ENCODE data around the gene ADAMTS17.

Gene ADAMTS17

DNA sequence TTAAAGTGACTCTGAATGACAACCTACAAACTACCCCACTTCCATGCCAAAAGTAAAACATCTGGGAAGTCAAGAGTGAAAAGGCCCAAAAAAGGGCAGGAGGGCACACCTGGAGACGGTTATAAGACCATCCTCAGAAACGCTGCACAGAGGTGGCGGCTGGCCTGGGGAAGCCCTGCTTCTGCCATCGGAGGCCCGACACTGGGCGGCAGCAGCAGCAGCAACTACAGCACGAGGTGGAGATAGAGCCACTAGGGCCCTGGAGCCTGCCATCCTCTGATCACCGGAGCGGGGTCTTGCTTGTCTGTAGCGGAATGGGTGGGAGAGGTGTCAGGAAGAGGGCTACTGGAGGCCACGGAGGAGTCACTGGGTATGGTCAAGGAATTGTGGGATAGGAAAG is 283.3 kb downstream of the ADAMTS17 start:
- H3K27me3 ChIP-seq (ENCODE audit: insufficient read depth, low read length, poor library complexity, severe bottlenecking): no peaks in the 10 kb centered on the region
- H3K4me1 ChIP-seq (ENCODE audit: insufficient read depth, low read length, poor library complexity, severe bottlenecking): no peaks in the 10 kb centered on the region
- H2AFZ ChIP-seq (ENCODE audit: low read length): no peak overlapping the region
- no peak overlapping the region for H3K4me2 ChIP-seq (ENCODE audit: low read depth, low read length, poor library complexity, severe bottlenecking)
- TF ChIP-seq CTCF (conservative IDR thresholded peaks at IDR 0.05; ENCODE audit: low read length): no peak
- TF ChIP-seq EZH2phosphoT487 (IDR thresholded peaks at IDR 0.05; ENCODE audit: borderline replicate concordance): no peak
- H3K9ac ChIP-seq (ENCODE audit: low read depth, low read length, poor library complexity, severe bottlenecking): no peak overlapping the region
- H3K4me3 ChIP-seq (ENCODE audit: low read length, poor library complexity, severe bottlenecking): no peak overlapping the region
- H4K20me1 ChIP-seq (ENCODE audit: insufficient read depth, low read length, poor library complexity, severe bottlenecking): no peaks in the 10 kb centered on the region
- H3K9me2 ChIP-seq (replicated peaks; ENCODE audit: low read depth, low read length): no peaks in the 10 kb centered on the region
- no peaks in the 10 kb centered on the region for H3F3A ChIP-seq (ENCODE audit: low read depth)
- H3K36me3 ChIP-seq (ENCODE audit: insufficient read depth, low read length): no peaks in the 10 kb centered on the region
- no peaks in the 10 kb centered on the region for H3K79me2 ChIP-seq (ENCODE audit: insufficient read depth, low read length)
- no peaks in the 10 kb centered on the region for H3K9me3 ChIP-seq (ENCODE audit: insufficient read depth, low read depth, low read length)

GRCh38 chr15:100057281-100057680 is 284.5 kb downstream of the ADAMTS17 start:
- no peaks in the 10 kb centered on the region for H3K4me1 ChIP-seq (ENCODE audit: insufficient read depth, low read length, poor library complexity, severe bottlenecking)
- no peaks in the 10 kb centered on the region for H3K36me3 ChIP-seq (ENCODE audit: insufficient read depth, low read length)
- H3K79me2 ChIP-seq (ENCODE audit: insufficient read depth, low read length): no peaks in the 10 kb centered on the region
- no peaks in the 10 kb centered on the region for H3K9me2 ChIP-seq (replicated peaks; ENCODE audit: low read depth, low read length)
- no peak overlapping the region for H3K9ac ChIP-seq (ENCODE audit: low read depth, low read length, poor library complexity, severe bottlenecking)
- no peaks in the 10 kb centered on the region for H3K9me3 ChIP-seq (ENCODE audit: insufficient read depth, low read depth, low read length)
- H4K20me1 ChIP-seq (ENCODE audit: insufficient read depth, low read length, poor library complexity, severe bottlenecking): no peaks in the 10 kb centered on the region
- H3F3A ChIP-seq (ENCODE audit: low read depth): no peaks in the 10 kb centered on the region
- H2AFZ ChIP-seq (ENCODE audit: low read length): no peak overlapping the region
- no peak overlapping the region for H3K4me2 ChIP-seq (ENCODE audit: low read depth, low read length, poor library complexity, severe bottlenecking)
- no peaks in the 10 kb centered on the region for H3K27me3 ChIP-seq (ENCODE audit: insufficient read depth, low read length, poor library complexity, severe bottlenecking)
- no peak for TF ChIP-seq CTCF (conservative IDR thresholded peaks at IDR 0.05; ENCODE audit: low read length)
- TF ChIP-seq EZH2phosphoT487 (IDR thresholded peaks at IDR 0.05; ENCODE audit: borderline replicate concordance): no peak
- no peak overlapping the region for H3K4me3 ChIP-seq (ENCODE audit: low read length, poor library complexity, severe bottlenecking)

DNA sequence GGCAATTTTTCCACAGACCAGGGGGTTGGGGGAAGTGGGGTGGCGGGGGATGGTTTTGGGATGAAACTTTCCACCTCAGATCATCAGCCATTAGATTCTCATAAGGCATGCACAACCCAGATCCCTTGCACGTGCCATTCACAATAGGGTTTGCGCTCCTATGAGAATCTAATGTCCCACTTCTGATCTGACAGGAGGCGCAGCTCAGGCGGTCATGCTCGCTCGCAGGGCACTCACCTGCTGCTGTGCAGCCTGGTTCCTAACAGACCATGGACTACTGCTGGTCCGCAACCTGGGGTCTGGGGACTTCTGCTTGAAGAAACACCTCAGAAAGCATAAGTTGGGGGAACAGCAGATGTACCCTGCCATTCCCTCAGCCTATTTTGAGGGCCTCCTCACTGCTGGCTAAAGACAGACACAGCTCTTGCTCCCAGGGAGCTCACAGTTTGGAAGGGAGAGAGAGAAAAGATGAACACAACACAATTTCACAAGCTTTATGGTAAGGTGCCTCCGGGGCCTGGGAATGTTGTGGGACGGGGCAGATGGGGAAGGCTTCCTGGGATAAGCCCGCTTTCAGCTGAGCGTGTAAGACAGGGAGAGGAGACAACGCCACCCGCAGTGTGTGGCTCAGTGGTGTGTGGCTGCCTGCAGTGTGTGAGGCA is 285.2 kb downstream of the ADAMTS17 start:
- H3K79me2 ChIP-seq (ENCODE audit: insufficient read depth, low read length): no peaks in the 10 kb centered on the region
- H2AFZ ChIP-seq (ENCODE audit: low read length): no peak overlapping the region
- no peak for TF ChIP-seq CTCF (conservative IDR thresholded peaks at IDR 0.05; ENCODE audit: low read length)
- no peak for TF ChIP-seq EZH2phosphoT487 (IDR thresholded peaks at IDR 0.05; ENCODE audit: borderline replicate concordance)
- no peaks in the 10 kb centered on the region for H3K27me3 ChIP-seq (ENCODE audit: insufficient read depth, low read length, poor library complexity, severe bottlenecking)
- H3K9ac ChIP-seq (ENCODE audit: low read depth, low read length, poor library complexity, severe bottlenecking): no peak overlapping the region
- no peaks in the 10 kb centered on the region for H3K9me3 ChIP-seq (ENCODE audit: insufficient read depth, low read depth, low read length)
- no peaks in the 10 kb centered on the region for H3K36me3 ChIP-seq (ENCODE audit: insufficient read depth, low read length)
- H3K4me3 ChIP-seq (ENCODE audit: low read length, poor library complexity, severe bottlenecking): no peak overlapping the region
- H3F3A ChIP-seq (ENCODE audit: low read depth): no peaks in the 10 kb centered on the region
- H3K9me2 ChIP-seq (replicated peaks; ENCODE audit: low read depth, low read length): no peaks in the 10 kb centered on the region
- no peak overlapping the region for H3K4me2 ChIP-seq (ENCODE audit: low read depth, low read length, poor library complexity, severe bottlenecking)
- no peaks in the 10 kb centered on the region for H3K4me1 ChIP-seq (ENCODE audit: insufficient read depth, low read length, poor library complexity, severe bottlenecking)
- no peaks in the 10 kb centered on the region for H4K20me1 ChIP-seq (ENCODE audit: insufficient read depth, low read length, poor library complexity, severe bottlenecking)
